Neural cell (in vitro differentiated cells): ENCODE results near the gene FIBCD1.

Source experiments
- POLR2AphosphoS5 ChIP-seq: IDR thresholded peaks from 2 replicates; pipeline ENCODE4 v1.6.1; 2012
- TF ChIP-seq, protein P1 (sequence below): fragments of 450-650 bp; IDR thresholded peaks from 2 replicates; pipeline ENCODE4 v1.5.1; 2014; ENCODE audit warnings: antibody characterized with exemption, mild to moderate bottlenecking, moderate library complexity; ENCODE audit not compliant: poor library complexity, severe bottlenecking

DNA sequence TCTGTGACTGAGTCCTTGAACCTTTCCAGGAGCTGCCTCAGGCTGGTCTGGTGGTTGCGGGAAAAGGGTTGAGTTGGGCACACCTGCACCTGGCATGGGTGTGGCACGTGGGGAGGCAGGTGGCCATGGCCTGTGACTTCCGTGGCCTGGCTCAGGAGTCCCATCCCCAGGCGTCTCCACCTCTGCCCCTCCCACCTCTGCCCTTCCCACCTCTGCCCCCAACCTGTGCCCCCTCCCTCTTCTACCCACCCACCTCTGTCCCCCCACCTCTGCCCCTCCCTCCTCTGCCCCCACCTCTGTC, 40.5 kb downstream of the FIBCD1 start:
- TF ChIP-seq, protein P1, sequence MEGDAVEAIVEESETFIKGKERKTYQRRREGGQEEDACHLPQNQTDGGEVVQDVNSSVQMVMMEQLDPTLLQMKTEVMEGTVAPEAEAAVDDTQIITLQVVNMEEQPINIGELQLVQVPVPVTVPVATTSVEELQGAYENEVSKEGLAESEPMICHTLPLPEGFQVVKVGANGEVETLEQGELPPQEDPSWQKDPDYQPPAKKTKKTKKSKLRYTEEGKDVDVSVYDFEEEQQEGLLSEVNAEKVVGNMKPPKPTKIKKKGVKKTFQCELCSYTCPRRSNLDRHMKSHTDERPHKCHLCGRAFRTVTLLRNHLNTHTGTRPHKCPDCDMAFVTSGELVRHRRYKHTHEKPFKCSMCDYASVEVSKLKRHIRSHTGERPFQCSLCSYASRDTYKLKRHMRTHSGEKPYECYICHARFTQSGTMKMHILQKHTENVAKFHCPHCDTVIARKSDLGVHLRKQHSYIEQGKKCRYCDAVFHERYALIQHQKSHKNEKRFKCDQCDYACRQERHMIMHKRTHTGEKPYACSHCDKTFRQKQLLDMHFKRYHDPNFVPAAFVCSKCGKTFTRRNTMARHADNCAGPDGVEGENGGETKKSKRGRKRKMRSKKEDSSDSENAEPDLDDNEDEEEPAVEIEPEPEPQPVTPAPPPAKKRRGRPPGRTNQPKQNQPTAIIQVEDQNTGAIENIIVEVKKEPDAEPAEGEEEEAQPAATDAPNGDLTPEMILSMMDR = no peak
- TF ChIP-seq POLR2AphosphoS5 = no peak
